Measurements from ENCODE around the gene TAF7L. TPM values are rescaled to one million over a fixed set of nuclear protein-coding genes. Genes with fewer than 3 reads are reported as not detected.

TAF7L gene
- total RNA-seq, 1 donor from 2014 or later = 0.36 TPM

- Mint-ChIP-seq H3K27me3 (ENCODE audit: insufficient read depth) (no peaks in the 10 kb centered on the region), H3K4me1 (ENCODE audit: low read depth) (peaks cover 6% of the 10 kb centered on the region), H3K36me3 (ENCODE audit: low read depth) (no peaks in the 10 kb centered on the region), H3K9me3 (no peaks in the 10 kb centered on the region), H3K4me3 (no peak overlapping the region), H3K27ac (no peak overlapping the region)
- no peak for DNase-seq (ENCODE audit: low spot score)
- intact Hi-C loops (cut with micrococcal nuclease) = no loop called here
These were observed 32.9 kb downstream of the TAF7L start for GRCh38 chrX:101258259-101258581.

DNA sequence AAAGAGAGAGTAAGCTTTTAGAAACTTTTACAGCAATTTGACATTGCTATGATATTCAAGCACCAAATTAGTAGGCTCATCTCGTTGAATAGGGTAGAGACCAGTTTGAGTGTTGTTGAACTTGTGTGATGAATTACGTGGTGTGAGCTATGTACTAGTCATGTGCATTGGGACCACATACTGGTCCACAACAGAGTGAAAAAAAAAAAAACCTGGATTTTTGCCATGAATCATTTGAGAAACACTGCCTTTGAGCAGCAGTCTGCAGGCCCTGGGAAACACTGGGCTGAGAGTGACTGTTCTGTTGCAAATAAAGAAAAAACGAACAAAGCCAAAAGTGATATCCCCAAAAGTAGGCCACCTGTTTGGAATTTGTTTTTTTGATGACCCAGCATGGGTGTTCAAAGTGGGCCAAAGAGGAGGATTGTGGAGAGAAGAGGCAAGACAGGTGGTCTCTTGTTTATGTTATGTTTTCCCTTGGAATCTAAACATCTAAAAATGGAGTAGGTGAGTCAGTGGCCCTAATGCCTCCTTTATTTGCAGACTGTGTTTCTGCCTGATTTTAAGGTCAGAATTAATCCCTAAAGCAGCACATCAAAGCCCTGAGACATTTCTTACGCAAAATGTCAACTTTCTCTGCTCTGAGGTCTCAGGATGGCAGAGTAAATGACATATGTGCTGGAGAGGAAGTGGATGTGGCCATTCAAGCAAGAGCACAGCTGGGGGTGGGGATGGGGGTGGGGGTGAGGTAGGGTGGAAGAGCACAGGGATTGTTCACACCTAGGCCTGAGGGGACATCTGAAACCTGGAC, 33.5 kb downstream of the TAF7L start:
- Mint-ChIP-seq H3K27ac (no peak overlapping the region), H3K4me1 (ENCODE audit: low read depth) (peaks cover 6% of the 10 kb centered on the region), H3K4me3 (no peak overlapping the region), H3K9me3 (no peaks in the 10 kb centered on the region), H3K27me3 (ENCODE audit: insufficient read depth) (no peaks in the 10 kb centered on the region), H3K36me3 (ENCODE audit: low read depth) (no peaks in the 10 kb centered on the region)
- DNase-seq (ENCODE audit: low spot score) = no peak
- intact Hi-C loops (cut with micrococcal nuclease) = no loop called here

DNA sequence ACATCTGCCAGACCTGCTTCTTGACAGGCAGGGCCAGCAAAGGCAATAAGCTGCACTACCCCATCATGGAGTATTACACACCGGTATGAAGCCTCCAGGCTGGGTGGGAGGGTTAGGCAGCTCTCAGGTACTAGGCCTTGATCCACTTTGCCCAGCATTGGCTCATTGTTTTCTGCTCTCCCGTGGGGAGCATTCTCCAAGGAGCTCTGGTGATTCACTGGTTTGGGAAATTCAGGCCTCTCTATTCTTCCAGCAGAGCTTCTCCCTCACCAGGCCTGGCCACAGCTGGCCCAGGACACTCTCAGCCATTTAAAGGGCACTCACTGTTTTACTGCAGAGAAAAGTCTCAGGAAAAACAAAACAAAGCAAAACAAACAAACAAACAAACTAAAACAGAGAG, 38.5 kb downstream of the TAF7L start:
- intact Hi-C loops (cut with micrococcal nuclease) = no loop called here
- Mint-ChIP-seq H3K27me3 (ENCODE audit: insufficient read depth) (no peaks in the 10 kb centered on the region), H3K4me3 (no peak overlapping the region), H3K36me3 (ENCODE audit: low read depth) (no peaks in the 10 kb centered on the region), H3K27ac (no peak overlapping the region), H3K4me1 (ENCODE audit: low read depth) (peaks cover 3% of the 10 kb centered on the region), H3K9me3 (no peaks in the 10 kb centered on the region)
- no peak for DNase-seq (ENCODE audit: low spot score)

DNA sequence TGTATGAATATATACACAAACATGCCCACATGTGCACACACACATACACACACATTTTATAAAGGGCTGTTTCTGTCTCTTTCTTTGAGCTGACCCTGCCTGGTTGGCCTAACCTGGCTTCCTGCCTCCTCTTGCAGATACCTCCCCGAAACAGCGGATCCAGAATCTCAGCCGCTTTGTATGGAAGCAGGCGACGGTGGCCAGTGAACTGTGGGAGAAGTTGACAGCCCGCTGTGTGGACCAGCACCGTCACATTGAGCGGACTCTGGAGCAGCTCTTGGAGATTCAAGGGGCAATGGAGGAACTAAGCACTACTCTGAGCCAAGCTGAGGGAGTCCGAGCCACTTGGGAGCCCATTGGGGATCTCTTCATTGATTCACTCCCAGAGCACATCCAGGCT, 49.6 kb downstream of the TAF7L start:
- intact Hi-C loops (cut with micrococcal nuclease) = no loop called here
- H3K36me3 Mint-ChIP-seq (ENCODE audit: low read depth) = no peaks in the 10 kb centered on the region
- H3K27ac Mint-ChIP-seq = no peak overlapping the region
- no peaks in the 10 kb centered on the region for H3K4me1 Mint-ChIP-seq (ENCODE audit: low read depth)
- no peaks in the 10 kb centered on the region for H3K9me3 Mint-ChIP-seq
- no peaks in the 10 kb centered on the region for H3K27me3 Mint-ChIP-seq (ENCODE audit: insufficient read depth)
- no peak overlapping the region for H3K4me3 Mint-ChIP-seq
- DNase-seq (ENCODE audit: low spot score) = no peak

DNA sequence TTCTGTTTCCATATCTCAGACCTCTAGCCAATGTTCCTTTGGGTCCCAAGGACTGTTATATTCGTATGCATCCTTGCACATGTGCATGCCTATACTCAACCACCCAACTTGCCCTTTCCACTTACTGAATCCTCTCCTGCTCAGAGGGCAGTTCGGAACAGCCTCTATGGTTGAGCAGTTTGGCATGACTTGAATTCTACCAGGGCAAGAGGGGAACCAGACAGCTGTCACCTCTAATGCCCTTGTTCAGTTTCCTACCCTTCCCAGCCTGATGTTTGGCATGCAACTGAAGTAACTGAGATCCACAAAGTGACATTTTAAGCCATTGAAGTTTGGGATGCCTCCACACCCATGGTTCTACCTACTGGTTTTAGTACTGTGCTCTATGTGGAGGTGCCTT, 54.1 kb downstream of the TAF7L start:
- no peaks in the 10 kb centered on the region for H3K9me3 Mint-ChIP-seq
- no peak overlapping the region for H3K27ac Mint-ChIP-seq
- no peaks in the 10 kb centered on the region for H3K4me1 Mint-ChIP-seq (ENCODE audit: low read depth)
- H3K27me3 Mint-ChIP-seq (ENCODE audit: insufficient read depth) = no peaks in the 10 kb centered on the region
- intact Hi-C loops (cut with micrococcal nuclease) = no loop called here
- no peak for DNase-seq (ENCODE audit: low spot score)
- H3K36me3 Mint-ChIP-seq (ENCODE audit: low read depth) = no peaks in the 10 kb centered on the region
- no peak overlapping the region for H3K4me3 Mint-ChIP-seq

GRCh38 chrX:101232316-101232715, 58.8 kb downstream of the TAF7L start:
- Mint-ChIP-seq H3K4me3 (no peak overlapping the region), H3K27ac (no peak overlapping the region), H3K9me3 (no peaks in the 10 kb centered on the region), H3K4me1 (ENCODE audit: low read depth) (no peaks in the 10 kb centered on the region), H3K27me3 (ENCODE audit: insufficient read depth) (no peaks in the 10 kb centered on the region), H3K36me3 (ENCODE audit: low read depth) (no peaks in the 10 kb centered on the region)
- intact Hi-C loops (cut with micrococcal nuclease) = no loop called here
- no peak for DNase-seq (ENCODE audit: low spot score)

GRCh38 chrX:101231080-101231479, 60.1 kb downstream of the TAF7L start:
- no peaks in the 10 kb centered on the region for H3K9me3 Mint-ChIP-seq
- H3K27me3 Mint-ChIP-seq (ENCODE audit: insufficient read depth) = no peaks in the 10 kb centered on the region
- intact Hi-C loops (cut with micrococcal nuclease) = no loop called here
- H3K36me3 Mint-ChIP-seq (ENCODE audit: low read depth) = no peaks in the 10 kb centered on the region
- DNase-seq (ENCODE audit: low spot score) = no peak
- no peak overlapping the region for H3K27ac Mint-ChIP-seq
- no peaks in the 10 kb centered on the region for H3K4me1 Mint-ChIP-seq (ENCODE audit: low read depth)
- H3K4me3 Mint-ChIP-seq = no peak overlapping the region

DNA sequence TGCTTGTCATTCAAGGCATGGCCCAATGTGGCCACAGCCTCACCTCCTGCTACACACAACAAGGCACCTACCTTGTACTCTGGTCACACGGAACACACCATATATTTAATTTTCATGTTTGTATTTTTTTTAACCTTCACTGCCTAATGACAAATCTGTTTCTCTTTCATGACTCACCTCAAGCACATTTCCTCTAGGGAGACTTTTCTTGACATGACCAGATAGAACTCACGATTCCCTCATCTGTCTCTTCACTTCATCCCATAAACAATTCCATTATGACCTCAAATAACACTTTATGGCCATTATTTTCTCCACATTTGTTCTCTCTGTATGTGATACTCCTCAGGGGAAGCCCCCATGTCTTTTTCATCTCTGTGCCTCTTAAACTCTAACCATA, 60.5 kb downstream of the TAF7L start:
- Mint-ChIP-seq H3K4me3 (no peak overlapping the region), H3K9me3 (no peaks in the 10 kb centered on the region), H3K27ac (no peak overlapping the region), H3K4me1 (ENCODE audit: low read depth) (no peaks in the 10 kb centered on the region), H3K36me3 (ENCODE audit: low read depth) (no peaks in the 10 kb centered on the region), H3K27me3 (ENCODE audit: insufficient read depth) (no peaks in the 10 kb centered on the region)
- no peak for DNase-seq (ENCODE audit: low spot score)
- intact Hi-C loops (cut with micrococcal nuclease) = no loop called here

DNA sequence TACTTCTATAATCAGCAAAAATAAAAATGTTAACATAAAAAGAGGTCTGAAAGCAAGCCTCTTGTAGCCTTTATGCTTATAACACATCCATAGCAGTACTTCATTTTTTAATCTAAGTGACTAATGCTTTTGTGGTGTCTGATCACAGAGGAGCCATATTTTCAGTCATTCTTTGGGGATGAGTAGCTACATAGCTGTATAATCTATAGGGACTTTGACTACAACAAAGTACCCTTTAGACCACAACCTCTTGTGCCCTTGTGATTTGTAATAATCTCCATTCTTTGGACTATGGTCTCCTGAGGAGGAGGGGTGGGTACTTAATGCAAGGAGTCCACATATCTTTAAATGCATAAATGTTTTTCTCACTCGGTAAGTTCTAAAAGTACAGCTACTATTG, 62.0 kb downstream of the TAF7L start:
- H3K27ac Mint-ChIP-seq = no peak overlapping the region
- DNase-seq (ENCODE audit: low spot score) = no peak
- H3K4me1 Mint-ChIP-seq (ENCODE audit: low read depth) = no peaks in the 10 kb centered on the region
- intact Hi-C loops (cut with micrococcal nuclease) = no loop called here
- no peaks in the 10 kb centered on the region for H3K9me3 Mint-ChIP-seq
- H3K27me3 Mint-ChIP-seq (ENCODE audit: insufficient read depth) = no peaks in the 10 kb centered on the region
- no peaks in the 10 kb centered on the region for H3K36me3 Mint-ChIP-seq (ENCODE audit: low read depth)
- no peak overlapping the region for H3K4me3 Mint-ChIP-seq

- intact Hi-C loops (cut with micrococcal nuclease) = no loop called here
- Mint-ChIP-seq H3K4me1 (ENCODE audit: low read depth) (no peaks in the 10 kb centered on the region), H3K27ac (no peak overlapping the region), H3K36me3 (ENCODE audit: low read depth) (no peaks in the 10 kb centered on the region), H3K4me3 (no peak overlapping the region), H3K27me3 (ENCODE audit: insufficient read depth) (peaks cover 2% of the 10 kb centered on the region), H3K9me3 (no peaks in the 10 kb centered on the region)
- DNase-seq (ENCODE audit: low spot score) = no peak
These were observed 67.9 kb downstream of the TAF7L start for GRCh38 chrX:101223226-101223625.

DNA sequence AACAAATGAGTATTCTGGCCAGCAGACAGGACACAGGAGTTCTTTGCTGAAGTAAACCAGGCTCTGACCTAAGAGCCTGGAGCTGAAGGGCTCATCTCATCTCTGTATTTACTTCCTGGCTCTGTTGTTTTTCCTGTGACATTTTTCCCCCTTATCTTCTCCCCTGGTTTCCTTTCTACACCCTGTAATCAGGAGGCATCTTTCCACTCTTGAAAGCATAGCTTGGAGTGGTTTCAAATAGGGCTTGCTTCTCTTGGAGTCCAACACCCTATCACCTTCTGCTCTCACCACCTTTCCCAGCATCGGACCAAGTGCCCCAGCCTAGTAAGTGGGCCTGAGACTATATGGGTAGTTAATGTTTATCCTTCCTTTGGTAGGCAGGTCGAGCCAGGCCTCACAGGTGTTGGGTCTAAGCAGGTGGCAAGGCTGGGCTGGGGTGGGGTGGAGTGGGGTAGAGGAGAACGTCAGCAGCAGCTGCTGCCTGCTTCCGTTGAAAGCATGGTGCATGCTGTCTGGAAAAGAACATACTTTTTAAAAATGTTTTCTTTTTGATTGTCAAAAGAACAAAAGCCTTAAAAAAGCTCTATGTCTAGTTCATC, 70.4 kb downstream of the TAF7L start:
- no peaks in the 10 kb centered on the region for H3K36me3 Mint-ChIP-seq (ENCODE audit: low read depth)
- H3K4me1 Mint-ChIP-seq (ENCODE audit: low read depth) = no peaks in the 10 kb centered on the region

DNA sequence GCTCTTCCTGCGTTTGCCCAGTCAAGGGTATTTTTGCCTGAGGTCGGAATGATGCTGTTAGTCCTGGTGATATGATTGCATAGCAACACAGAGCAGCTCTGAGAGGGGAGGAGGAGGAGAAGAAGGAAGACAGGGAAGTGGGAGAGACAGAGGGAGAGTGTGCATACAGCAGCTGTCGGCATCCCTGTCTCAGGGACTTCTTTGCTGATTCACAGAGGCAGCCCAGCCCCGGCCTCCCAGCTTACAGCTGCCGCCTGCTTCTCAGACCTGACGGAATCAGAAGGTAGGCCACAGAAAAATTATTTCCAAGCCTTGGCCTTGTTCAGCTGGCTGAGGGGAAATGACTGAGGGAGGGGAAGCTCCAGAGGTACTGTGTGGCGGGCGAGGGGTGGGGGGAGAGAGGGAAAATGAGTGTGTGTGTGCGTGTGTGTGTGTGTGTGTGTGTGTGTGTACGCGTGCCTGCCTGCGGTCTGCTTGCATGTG, 71.2 kb downstream of the TAF7L start:
- no peak overlapping the region for H3K4me3 Mint-ChIP-seq

More for the DNA sequence above, 70.4 kb downstream of the TAF7L start:
- no peak overlapping the region for H3K27ac Mint-ChIP-seq
- H3K9me3 Mint-ChIP-seq = no peaks in the 10 kb centered on the region
- H3K27me3 Mint-ChIP-seq (ENCODE audit: insufficient read depth) = peaks cover 2% of the 10 kb centered on the region
- intact Hi-C loops (cut with micrococcal nuclease) = no loop called here
- H3K4me3 Mint-ChIP-seq = no peak overlapping the region
- DNase-seq (ENCODE audit: low spot score) = no peak

DNA sequence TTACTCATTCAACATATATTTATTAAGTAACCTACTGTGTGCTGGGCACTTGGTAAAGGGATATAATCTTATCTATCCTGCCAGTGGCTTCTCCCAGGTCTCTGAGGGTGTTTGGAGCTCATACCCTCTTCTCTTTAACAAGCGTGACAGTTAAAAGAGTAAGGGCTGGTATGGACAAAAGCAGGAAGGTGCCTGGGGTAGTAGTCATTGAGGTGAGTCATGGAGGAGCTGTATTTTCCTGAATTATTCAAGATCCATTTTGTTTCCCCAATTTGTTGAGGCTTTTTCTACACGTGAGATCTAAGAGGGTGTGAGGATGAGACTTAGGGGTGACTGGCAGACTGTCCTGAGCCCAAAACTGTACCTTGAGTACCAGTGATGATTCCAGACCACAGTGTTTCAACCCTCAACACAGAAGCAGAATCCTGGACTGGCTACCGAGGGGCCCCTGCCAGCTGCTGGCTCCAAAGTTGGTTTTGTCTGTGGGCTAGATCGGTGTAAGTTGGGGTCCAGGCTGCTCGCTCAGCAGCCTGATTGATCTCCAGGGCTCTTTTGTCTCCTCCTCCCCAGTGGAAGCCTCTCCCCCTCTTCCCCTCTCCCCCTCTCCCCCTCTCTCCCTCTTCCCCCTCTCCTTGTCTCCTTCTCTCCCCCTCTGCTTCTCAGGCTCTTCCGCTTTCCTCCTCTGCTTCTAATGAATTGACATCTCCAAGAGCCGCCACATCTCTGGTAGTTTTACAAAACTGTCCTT, 71.8 kb downstream of the TAF7L start, which contains the start of gene DRP2:
TSS of gene DRP2 (plus strand) at position 671 of the 748 bp plus-strand sequence. CDS start 11,862 bp downstream, outside the sequence.
- H3K9me3 Mint-ChIP-seq = no peaks in the 10 kb centered on the region
- intact Hi-C loops (cut with micrococcal nuclease) = no loop called here
- H3K4me1 Mint-ChIP-seq (ENCODE audit: low read depth) = no peaks in the 10 kb centered on the region
- H3K4me3 Mint-ChIP-seq = no peak within 1 kb of the TSS
- H3K27ac Mint-ChIP-seq = no peak within 1 kb of the TSS
- H3K27me3 Mint-ChIP-seq (ENCODE audit: insufficient read depth) = peaks cover 2% of the 10 kb centered on the region
- no peak for DNase-seq (ENCODE audit: low spot score)
- H3K36me3 Mint-ChIP-seq (ENCODE audit: low read depth) = no peaks in the 10 kb centered on the region

More for the DNA sequence above, 71.2 kb downstream of the TAF7L start:
- intact Hi-C loops (cut with micrococcal nuclease) = no loop called here
- Mint-ChIP-seq H3K36me3 (ENCODE audit: low read depth) (no peaks in the 10 kb centered on the region), H3K4me1 (ENCODE audit: low read depth) (no peaks in the 10 kb centered on the region), H3K9me3 (no peaks in the 10 kb centered on the region), H3K27ac (no peak overlapping the region), H3K27me3 (ENCODE audit: insufficient read depth) (peaks cover 2% of the 10 kb centered on the region)
- no peak for DNase-seq (ENCODE audit: low spot score)
